Psoas muscle (tissue), 8 donors: ENCODE measurements around the gene ACP4. TPM values are rescaled to one million over a fixed set of nuclear protein-coding genes. Genes with fewer than 3 reads are reported as not detected.

Experiments used
- ATAC-seq, 4 donors: fragments of 200-7000 bp; cut with Tn5 transposase; one replicate each; pipeline ENCODE4 v1.9.1; 2020; ENCODE audit warnings: moderate library complexity in 3 of 4, mild to moderate bottlenecking in 2 of 4
- DNase-seq, 2 donors: peaks; one replicate each; pipeline ENCODE4 v3.0.0-alpha.2; 2020
- H3K27ac ChIP-seq: fragments of 200-600 bp; one replicate; pipeline ENCODE4 v1.8.0; 2022
- H3K27me3 ChIP-seq, 3 donors: fragments of 200-600 bp in 1 of 3; one replicate each; pipeline versions ENCODE4 v1.6.1 to v1.8.0; 2013 to 2022; ENCODE audit warnings: low read length in 2 of 3, mild to moderate bottlenecking in 2 of 3, moderate library complexity in 1 of 3; ENCODE audit not compliant: insufficient read depth in 3 of 3
- H3K36me3 ChIP-seq, 2 donors: fragments of 200-600 bp in 1 of 2; one replicate each; pipeline versions ENCODE4 v1.6.1 to v1.8.0; 2013 to 2022; ENCODE audit warnings: low read depth in 1 of 2, mild to moderate bottlenecking in 1 of 2, moderate library complexity in 1 of 2; ENCODE audit not compliant: insufficient read depth in 1 of 2
- H3K4me1 ChIP-seq: fragments of 200-600 bp; one replicate; pipeline ENCODE4 v1.8.0; 2022
- H3K4me3 ChIP-seq: fragments of 200-600 bp; one replicate; pipeline ENCODE4 v1.8.0; 2022; ENCODE audit warnings: mild to moderate bottlenecking
- H3K9me3 ChIP-seq: fragments of 200-600 bp; one replicate; pipeline ENCODE4 v1.8.0; 2022
- CTCF ChIP-seq: fragments of 200-600 bp; IDR thresholded peaks from one replicate; pipeline ENCODE4 v1.8.0; 2022; ENCODE audit warnings: antibody characterized with exemption
- WGBS, 3 donors: extraction: QIAGEN DNeasy Blood & Tissue Kit; methylation state at CpG; one replicate each; pipeline versions ENCODE4 v1.1.6 to v1.1.7; 2013; 5-methylcytosine and 5-hydroxymethylcytosine counted together
- intact Hi-C, 2 donors: fragments of 100-400 bp; cut with DNase I; formaldehyde crosslinking; loops; one replicate each; pipeline versions ENCODE4 v1.11.0 to v1.14.2; 2022
- polyA plus RNA-seq, 3 donors: library from polyadenylated mRNA; stranded (reverse); fragments of 200-250 nt; gene quantifications; one replicate each; pipeline ENCODE4 v1.2.3, GENCODE V29; 2013
- total RNA-seq, 4 donors: library from RNA; stranded (reverse); fragmentation: NEBNext Ultra II Directional in 2 of 4; extraction: Animal tissue kit (Norgen Biotek cat#: 25700) in 2 of 4; gene quantifications; one replicate each; pipeline versions ENCODE4 v1.2.1 to v1.2.4, GENCODE V29; 2021 to 2023
- donor health status: healthy with polysubstance abuse.
- donor health status: DM: no; HTN: no; CAD: no; lungs with moderate emphysema.
- donor health status: Bipolar disorder and iron deficiency.
- donor health status: healthy.
- donor health status: DM: yes; HTN: yes; CAD: no.
- donor health status: DM: no; HTN: no; CAD: no.
- donor health status: DM: no; HTN: no; CAD: no.
- donor health status: DM: yes; HTN: yes; CAD: no.

ACP4 gene
- total and polyA plus RNA-seq, 7 donors: not detected

DNA sequence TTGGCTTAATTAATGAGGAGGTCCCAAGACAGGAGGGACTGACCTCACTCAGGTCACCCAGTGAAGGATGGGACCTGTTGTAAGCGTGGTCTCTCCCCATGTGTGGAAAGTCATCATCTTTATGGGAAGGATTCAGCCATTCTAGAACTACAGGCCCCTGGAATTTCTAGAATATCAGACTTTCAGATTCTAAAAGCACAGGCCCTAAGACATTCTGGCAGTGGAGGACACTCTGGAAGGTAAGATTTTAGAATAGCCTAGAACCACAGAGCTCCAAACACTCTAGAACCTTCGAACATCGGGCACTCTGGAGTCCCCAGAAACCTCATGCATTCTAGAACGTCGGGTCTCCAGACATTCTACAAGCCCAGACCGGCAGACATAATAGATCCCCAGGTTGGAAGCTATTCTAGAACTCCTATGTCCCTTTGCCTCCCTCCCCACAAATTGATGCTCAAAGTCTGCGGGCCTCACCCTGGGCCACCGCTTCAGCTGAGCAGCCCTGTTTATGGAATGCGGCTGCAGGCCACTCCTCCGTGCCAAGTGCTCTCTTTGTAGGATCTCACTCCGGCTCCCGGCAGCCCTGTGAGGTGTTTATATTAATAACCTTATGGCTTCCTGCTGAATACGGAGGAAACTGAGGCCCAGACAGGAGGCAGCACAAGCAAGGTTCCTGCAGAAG is 45.0 kb downstream of the ACP4 start:
- 32 to 36% (median 32%) methylated on average over 13 of the region's 13 CpGs for WGBS, 3 donors
- Histone ChIP-seq H3K36me3 (no peaks in the 10 kb centered on the region), H3K4me1 (no peaks in the 10 kb centered on the region), H3K27me3 (peaks cover 0 to 41% (median 8%) of the 10 kb centered on the region in 3 donors), H3K4me3 (peak overlapping the region; percentile 65), H3K9me3 (no peaks in the 10 kb centered on the region), H3K27ac (no peak overlapping the region)
- TF ChIP-seq CTCF: no peak
- intact Hi-C loops: no loop called here
- DNase-seq (no peak), ATAC-seq (no peak)

GRCh38 chr19:50835785-50836542 is 45.7 kb downstream of the ACP4 start:
- peak; percentile 36 to 75 (median 56) for ATAC-seq

GRCh38 chr19:50836543-50837195 is 46.5 kb downstream of the ACP4 start:
- Histone ChIP-seq H3K36me3 (no peaks in the 10 kb centered on the region), H3K9me3 (no peaks in the 10 kb centered on the region), H3K27ac (no peak overlapping the region), H3K4me3 (no peak overlapping the region), H3K4me1 (no peaks in the 10 kb centered on the region), H3K27me3 (peaks cover 0 to 36% (median 8%) of the 10 kb centered on the region in 3 donors)
- intact Hi-C loops: no loop called here
- WGBS, 3 donors: 27 to 46% (median 34%) methylated on average over 15 to 19 of the region's 19 CpGs
- peak in 1 of 2 donors; percentile 30 for DNase-seq
- ATAC-seq: no peak
- TF ChIP-seq CTCF: no peak

More at GRCh38 chr19:50835785-50836542, 45.7 kb downstream of the ACP4 start:
- peaks cover 0 to 40% (median 8%) of the 10 kb centered on the region in 3 donors for H3K27me3 ChIP-seq
- intact Hi-C loops: no loop called here
- TF ChIP-seq CTCF: no peak
- H3K9me3 ChIP-seq: no peaks in the 10 kb centered on the region
- DNase-seq: peak; percentile 59 to 61
- H3K36me3 ChIP-seq: no peaks in the 10 kb centered on the region
- H3K4me3 ChIP-seq: peak overlapping the region; percentile 65
- WGBS, 3 donors: 2% methylated on average over 37 to 67 of the region's 67 CpGs
- no peaks in the 10 kb centered on the region for H3K4me1 ChIP-seq
- no peak overlapping the region for H3K27ac ChIP-seq

DNA sequence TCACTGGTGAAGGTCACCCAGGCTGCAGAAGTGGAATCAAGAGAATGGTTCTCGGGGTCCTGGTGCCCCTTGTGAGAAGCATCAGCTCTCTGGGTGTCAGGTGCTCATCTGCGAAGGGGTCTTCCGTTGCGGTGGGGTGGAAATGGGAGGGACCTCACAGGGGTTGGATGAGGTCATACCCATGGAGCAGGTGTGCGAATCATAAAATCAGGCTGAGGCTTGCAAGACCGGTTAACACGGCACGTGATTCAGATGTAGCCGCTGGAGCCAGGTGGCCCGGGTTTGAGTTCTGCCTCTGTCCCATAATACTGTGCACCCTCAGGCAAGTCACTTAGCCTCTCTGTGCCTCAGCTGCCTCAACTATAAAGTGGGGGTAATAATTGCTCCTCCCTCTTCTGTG is 47.1 kb downstream of the ACP4 start:
- no peak for TF ChIP-seq CTCF
- intact Hi-C loops: no loop called here
- no peaks in the 10 kb centered on the region for H3K4me1 ChIP-seq
- WGBS, 3 donors: 54 to 61% (median 61%) methylated on average over 10 of the region's 10 CpGs
- no peaks in the 10 kb centered on the region for H3K36me3 ChIP-seq
- DNase-seq (no peak), ATAC-seq (no peak)
- H3K4me3 ChIP-seq: no peak overlapping the region
- H3K9me3 ChIP-seq: no peaks in the 10 kb centered on the region
- peaks cover 0 to 36% (median 8%) of the 10 kb centered on the region in 3 donors for H3K27me3 ChIP-seq
- H3K27ac ChIP-seq: no peak overlapping the region
